A172 (cell line): ENCODE data around the gene COLEC12. TPM values are rescaled to one million over a fixed set of nuclear protein-coding genes. Genes with fewer than 3 reads are reported as not detected.

Source experiments
- DNase-seq: peaks from one replicate; pipeline ENCODE4 v3.0.0-alpha.2; 2015; ENCODE audit warnings: low spot score
- total RNA-seq: library from RNA; depleted of rRNA; stranded (reverse); fragments of >200 nt; shearing (Covaris generic); gene quantifications from 2 replicates; pipeline ENCODE4 v1.2.3, GENCODE V29; 2014

The COLEC12 gene
- total RNA-seq, 1 experiment from 2014 or later = not detected

DNA sequence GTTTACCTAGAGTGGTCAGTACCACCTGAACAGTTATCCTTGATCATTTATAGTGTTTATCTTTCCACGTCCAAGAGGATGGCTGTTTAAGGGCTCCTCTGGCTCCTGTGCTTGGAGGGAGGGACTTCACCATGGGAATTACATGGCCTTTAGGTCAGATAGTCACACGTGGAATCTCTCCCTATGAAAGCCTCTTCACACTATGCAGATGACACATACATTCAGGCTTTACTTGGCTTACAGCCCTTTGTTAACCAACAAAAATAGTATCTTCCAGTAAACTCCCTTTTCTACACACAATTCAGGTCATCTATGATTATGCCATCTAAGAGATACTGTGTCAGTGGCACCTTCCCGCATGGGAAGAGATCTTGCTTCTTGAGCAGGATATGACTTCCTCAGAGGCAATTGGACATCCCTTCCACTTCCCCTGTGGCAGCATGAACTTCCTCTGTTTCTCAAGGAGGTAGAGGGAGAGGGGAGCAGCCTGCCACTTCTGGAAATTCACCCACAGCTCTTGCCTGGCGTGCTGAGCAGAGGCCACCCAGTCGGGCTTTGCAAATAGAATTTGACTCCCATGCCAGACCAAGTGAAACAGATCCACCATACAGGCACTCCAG lies 53.5 kb downstream of the COLEC12 start:
- no peak for DNase-seq

DNA sequence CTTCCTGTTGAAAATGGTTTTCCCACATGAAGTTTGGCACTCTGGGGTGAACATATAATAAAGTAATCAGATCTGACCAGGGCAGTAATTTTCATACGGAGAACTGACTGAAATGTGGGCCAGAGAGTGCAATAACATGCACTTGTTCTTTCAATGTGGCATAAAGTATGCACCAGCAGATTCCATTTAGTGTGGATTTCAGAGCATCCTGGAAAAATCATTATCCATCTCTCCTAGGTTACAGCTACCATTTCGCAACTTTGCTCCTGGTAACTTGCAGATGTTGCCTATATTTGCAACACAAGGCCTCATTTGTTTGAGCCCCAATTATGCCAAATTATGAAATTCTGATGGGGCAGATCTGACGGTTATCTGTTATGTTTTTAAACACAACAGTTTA lies 55.4 kb downstream of the COLEC12 start:
- no peak for DNase-seq

DNA sequence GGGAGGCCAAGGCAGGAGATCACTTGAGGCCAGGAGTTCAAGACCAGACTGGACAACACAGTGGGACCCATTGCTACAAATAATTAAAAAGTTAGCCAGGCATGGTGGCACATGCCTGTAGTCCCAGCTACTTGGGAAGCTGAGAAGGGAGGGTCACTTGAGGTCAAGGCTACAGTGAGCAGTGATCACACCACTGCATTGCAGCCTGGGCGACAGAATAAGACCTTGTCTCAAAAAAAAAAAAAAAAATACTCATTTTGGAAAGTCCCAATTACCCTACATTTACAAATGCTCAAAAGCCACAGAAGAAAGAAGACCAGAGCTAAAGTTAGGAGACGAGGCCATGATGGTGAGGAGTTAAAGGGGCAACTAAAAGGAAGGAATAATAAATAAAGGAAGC lies 61.9 kb downstream of the COLEC12 start:
- DNase-seq = no peak

DNA sequence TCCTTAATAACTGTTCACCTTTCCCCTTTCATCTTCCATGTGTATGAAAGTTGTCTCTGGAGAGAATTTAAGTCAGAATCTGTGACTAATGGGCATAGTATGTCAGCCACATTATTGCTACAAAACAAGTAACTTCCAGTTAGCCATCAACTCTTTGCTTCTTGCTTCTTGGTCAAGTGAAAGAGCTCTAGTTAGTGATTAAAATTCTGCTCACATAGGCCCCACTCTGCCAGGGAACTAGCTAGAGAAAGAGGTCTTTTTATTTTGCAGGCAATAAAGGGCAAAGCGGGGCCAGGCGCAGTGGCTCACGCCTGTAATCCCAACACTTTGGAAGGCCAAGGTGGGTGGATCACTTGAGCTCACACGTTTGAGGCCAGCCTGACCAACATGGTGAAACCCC lies 64.6 kb downstream of the COLEC12 start:
- DNase-seq = no peak

DNA sequence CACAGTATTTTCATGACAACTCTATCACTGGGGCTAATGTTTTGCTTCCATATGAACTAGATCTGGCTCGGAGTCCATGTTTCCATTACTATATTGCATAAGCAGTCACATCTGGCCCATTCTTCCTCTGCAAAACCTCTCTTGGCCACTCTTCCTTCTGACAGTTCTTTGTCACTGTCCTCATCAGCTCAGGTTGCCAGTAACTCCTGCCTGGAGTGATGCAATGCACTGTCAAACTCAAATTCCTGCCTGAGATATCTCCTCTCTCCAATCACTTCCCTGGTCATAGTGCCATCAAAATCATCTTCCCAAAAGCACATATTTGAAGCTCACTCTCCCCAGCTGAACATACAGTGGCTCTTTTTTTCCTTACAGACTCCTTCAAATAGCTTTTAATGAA lies 66.1 kb downstream of the COLEC12 start:
- no peak for DNase-seq

DNA sequence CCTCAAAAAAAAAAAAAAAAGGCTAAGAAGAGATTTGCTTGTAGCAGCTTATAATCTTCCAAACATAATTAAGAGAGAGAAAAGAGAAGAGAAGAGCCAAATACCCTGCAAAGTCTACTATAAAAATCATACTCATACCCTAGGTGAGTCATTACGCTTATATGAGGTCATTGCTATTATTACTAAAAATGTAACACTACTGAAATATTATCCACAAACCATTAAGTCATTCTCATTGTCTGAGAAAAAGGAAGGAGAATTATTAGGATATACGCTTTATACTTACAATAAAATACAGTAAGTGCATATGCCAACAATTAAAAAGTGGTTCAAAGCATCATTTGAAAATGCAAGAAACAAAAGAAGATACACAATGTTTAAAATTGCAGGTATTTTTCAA lies 66.5 kb downstream of the COLEC12 start:
- no peak for DNase-seq

DNA sequence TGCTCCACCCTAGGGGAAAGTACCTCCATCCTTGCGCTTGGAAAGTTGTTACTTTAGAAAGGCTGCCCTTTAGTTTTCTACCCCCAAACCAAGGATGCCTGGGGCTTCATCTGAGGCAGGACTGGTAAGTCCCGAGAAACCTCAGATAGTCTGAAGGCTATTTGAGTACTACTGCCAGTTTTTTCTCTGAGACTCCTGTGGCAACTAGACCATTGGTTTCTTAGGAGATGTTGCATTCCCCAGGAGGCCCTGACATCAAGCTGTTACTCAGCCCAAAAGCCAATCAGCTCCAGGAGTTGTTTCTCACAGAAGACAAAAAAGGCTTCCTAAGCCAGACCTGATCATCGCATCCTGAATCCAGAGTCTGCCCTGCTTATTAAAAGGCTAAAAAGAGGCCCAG lies 67.2 kb downstream of the COLEC12 start:
- no peak for DNase-seq

DNA sequence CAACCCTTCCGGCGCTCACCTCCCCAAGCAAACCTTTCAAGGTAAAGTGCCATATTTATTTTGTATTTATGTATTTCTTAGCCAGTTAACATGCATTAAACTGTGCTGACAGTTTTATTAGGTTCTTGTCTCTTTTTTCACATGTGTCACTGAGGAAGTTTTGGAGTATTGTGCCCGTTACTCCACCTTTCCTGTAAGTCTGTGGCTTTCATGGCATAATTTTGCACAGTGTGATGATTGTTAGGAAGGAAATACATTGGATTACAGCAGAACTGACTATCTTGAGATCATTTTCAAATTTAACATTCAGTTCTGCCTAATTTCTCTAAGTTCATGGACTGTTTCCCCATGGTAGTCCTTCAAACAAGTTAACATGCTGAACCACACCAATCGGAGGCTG lies 67.7 kb downstream of the COLEC12 start:
- no peak for DNase-seq

DNA sequence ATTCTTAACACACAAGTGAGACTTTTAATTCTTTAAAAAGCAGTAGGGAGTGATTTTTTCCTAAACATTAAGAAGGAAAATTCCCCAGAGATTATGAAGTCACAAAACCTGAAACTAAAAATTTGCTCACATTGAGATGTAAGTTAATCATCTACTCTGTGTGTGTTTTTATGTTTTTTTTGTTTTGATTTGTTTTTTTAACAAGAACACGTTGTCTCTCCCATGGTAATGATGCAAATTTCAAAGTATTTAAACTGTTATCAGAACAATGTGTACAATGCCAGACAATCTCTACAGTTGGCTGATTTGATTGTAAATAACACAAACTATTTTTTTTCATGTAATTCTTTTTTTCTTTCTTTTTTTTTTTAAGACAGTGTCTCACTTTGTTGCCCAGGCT lies 71.5 kb downstream of the COLEC12 start:
- DNase-seq = no peak

DNA sequence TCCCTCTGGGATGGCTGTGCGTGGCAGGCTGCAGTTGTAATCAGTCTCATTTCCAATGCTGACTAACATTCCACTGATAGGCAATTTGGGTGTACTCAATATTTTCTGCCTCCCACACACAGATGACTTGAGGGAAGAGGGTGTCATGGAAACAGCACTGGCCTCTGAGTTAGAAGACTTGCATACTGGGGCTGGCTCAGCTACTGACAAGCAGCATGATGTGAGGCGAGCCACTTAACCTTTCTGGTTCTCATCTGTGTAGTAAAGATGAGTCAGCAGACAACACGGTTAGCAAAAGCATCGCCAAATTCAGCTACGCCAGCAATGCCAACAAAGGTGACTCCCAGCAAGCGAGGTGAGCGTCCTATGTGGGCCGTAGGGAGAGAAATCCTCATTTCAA lies 73.5 kb downstream of the COLEC12 start:
- peak; percentile 25 for DNase-seq

DNA sequence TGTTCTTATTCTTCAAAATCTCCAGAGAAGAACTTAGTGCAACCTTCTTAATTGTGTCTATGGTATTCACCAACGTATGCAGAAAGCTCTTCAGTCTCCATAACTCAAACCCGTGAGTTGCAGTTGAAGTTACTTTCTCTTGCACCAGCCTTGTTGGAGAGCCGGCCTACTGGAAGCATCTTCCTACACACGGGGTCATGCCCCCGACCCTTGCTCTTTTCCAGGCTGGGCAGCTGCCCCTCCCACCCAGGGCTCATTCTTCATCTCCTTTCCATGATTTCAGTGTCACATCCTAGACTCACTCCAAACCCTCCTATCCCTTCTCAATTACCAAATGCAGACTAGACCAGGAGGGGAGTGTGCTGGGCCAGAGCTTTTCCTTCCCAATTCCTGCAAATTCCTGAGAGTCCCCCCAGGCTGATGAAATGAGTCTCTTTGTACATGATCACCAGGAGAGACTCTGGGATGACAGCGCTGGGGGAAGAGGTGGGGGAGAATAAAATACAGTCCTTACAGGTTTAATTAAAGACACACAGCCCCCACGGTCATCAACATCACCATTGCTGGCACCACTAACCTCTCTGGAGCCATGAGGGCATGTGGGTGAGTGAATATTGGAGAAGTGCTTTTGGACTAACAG lies 75.3 kb downstream of the COLEC12 start:
- DNase-seq = no peak

DNA sequence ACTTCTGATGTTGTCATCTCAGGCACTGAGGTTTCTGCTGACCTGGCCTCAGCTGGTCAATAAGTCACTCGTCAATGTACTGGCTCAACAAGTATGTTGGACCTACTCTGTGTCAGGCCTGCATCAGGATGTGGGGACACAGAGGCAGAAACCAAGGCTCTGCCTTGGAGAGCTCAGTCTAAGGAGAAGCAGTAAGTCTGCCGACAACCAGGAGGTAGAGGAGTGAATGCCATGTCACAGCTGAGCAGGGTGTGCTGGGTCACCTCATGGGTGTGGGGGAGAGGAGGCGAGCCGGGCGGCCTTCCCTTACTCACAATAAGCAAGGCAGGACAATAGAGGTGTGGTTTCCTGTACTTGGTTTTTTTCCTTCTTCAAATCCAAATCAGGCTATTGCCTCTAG lies 75.8 kb downstream of the COLEC12 start:
- no peak for DNase-seq

DNA sequence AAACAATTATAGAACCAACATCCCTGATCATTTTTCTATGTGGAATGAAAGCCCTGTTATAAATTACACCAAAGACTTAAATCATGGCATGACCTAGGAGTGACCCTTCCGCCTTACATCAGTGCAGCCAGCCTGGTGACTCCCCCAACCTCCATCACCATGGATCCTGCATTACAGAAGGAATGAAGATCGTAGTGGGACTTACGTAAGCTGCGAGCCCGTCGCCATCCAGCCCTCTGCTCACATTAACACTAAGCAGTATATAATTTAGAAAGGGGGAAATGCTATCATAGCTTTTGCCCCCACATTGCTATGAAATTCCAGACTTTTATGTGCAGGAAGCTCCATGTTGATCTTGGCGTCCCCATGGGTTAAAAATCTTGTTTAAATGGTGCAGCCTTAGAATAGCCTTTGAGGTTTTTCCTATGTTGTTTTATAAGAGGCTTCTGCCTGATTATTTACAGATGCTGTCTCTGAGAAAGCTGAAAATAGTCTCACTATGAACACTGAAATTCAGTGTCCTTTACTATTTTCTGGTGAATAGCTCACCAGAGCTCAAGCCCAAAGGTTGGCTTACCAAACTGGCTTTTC lies 76.3 kb downstream of the COLEC12 start:
- no peak for DNase-seq

DNA sequence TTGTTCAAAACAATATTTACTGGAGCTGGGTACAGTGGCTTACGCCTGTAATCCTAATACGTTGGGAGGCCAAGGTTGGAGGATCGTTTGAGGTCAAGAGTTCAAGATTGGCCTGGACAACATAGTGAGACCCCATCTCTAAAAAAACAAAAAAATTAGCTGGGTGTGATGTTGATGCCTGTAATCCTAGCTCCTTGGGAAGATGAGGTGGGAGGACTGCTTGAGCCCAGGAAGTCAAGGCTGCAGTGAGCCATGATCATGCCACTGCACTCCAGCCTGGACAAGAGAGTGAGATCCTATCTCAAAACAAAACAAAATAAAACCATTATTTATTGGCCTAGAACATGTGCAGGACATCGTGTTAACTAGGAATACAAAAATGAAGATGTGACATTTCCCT lies 77.5 kb downstream of the COLEC12 start:
- DNase-seq = no peak

DNA sequence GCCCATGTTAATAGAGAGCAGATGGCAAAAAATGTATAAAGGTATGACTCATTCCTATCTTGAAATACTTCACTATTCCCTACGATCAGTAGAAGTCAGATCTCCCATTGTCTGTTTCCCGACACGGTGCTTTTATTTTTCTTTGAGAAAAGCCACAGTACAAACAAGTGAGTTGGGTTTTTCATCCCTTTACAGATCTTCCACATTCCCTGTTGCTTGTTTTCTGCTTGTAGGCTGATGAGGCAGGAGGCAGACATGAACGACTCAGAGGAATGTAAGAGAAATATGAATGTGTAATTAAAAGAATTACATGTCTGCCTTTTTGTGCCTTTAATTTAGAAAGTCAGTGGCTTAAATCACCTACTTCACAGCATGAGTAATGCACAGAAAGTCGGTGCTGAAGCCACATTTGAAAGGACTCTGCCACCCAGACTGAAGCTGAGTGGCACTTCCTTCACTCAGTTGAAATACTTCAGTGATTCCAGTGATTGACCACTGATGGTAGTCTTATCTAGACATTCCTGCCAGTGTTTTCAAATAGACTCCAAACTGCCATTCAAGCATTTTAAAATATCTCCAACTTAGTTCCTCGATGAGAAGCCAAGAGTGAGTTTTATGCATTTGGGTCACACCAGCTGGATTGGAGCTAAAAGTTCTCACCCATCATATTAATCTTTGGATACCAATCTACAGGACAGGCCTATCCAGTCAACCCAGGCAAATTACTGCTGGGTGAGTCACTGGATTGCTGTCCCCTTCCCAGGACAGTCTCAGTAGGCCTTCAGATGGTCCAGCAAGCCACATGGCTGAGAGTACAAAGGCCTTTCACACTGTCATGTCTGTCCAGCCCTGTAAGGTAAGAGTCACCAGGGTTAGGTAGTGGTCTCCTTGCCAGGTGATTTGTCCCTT lies 79.0 kb downstream of the COLEC12 start:
- peak; percentile 46 for DNase-seq

DNA sequence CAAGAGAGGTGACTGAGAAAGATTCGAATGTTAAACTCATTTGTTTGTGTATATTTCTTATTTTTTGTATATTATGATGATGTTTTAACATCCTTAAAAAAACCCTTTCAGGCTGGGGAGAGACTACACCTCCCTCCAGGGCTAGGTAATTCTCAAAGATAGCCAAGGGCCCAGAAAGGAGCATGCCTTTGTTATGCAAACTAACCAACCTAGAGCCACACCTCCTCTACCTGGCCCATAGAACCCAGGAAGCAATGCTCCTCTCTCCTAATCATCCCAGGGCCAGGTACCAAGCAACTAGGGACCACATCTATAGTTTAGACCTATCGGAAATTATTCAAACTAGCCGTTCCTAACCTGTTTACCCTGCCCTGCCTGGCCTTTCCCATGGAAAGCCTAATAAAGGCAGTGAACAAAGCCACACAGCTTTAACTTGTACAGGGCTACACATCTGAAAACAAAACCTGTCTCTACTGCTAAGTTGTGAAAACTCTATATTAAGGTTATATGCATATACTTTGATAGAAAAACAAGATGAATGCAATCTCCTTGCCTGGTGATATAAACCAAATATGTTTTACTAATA lies 79.7 kb downstream of the COLEC12 start:
- no peak for DNase-seq

DNA sequence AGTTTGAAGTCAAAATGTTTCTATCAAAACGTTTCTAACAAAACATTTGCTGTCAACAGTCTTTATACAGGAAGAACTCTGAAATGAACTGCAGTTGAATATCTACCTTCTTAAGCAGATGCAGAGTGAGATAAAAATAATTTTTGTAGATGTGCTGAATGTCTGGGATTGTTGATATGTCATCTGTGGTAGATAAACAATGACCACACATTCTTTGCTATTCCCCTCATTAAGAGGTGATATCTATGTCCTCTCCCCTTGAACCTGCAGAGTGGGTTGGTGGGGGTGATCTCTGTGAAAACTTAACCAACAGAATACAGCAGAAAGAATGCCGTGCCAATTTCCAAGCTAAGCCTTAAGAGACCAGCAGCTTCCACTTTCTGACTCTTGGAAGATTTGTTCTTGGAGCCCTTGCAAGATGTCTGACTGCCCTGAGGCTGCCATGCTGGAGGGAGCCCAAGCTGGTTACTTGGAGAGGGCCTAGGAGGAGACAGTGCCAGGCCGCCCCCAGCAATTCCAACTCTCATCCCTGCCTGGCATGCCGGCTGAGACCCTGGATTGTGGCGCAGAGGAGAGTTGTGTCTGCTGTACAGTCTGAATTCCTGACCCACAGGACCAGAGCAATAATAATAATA lies 80.8 kb downstream of the COLEC12 start:
- DNase-seq = no peak

DNA sequence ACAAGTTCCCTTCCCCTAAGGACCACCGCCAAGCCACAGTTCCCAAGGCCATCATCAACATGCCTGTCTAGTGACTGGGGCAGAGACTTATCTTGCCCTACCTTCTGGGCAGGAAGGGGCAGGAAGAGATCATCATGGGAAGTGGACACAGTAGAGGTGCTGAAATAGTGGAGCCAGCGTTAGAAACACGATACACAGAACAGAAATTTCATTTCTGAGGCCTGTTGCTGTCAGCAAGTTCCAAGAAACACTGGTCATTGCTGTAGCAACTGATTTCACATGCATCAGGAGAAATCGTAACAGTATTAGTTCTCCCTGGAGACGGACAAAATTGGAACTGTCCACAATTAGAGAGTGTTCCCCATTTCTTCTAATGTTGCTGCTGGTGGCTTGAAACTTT lies 83.0 kb downstream of the COLEC12 start:
- DNase-seq = no peak

DNA sequence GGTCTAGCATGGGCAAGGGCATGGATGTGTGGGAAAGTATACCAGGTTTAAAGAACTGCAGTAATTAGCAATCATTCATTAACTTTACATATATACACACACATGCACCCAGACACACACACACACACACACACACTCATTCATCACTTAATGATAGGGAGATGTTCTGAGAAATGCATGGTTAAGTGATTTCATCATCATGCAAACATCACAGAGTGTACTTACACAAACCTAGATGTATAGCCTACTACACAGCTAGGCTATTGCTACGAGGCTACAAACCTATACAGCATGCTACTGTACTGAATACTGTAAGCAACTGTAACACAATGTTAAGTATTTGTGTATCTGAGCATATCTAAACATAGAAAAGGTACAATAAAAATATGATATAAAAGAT lies 83.6 kb downstream of the COLEC12 start:
- no peak for DNase-seq

DNA sequence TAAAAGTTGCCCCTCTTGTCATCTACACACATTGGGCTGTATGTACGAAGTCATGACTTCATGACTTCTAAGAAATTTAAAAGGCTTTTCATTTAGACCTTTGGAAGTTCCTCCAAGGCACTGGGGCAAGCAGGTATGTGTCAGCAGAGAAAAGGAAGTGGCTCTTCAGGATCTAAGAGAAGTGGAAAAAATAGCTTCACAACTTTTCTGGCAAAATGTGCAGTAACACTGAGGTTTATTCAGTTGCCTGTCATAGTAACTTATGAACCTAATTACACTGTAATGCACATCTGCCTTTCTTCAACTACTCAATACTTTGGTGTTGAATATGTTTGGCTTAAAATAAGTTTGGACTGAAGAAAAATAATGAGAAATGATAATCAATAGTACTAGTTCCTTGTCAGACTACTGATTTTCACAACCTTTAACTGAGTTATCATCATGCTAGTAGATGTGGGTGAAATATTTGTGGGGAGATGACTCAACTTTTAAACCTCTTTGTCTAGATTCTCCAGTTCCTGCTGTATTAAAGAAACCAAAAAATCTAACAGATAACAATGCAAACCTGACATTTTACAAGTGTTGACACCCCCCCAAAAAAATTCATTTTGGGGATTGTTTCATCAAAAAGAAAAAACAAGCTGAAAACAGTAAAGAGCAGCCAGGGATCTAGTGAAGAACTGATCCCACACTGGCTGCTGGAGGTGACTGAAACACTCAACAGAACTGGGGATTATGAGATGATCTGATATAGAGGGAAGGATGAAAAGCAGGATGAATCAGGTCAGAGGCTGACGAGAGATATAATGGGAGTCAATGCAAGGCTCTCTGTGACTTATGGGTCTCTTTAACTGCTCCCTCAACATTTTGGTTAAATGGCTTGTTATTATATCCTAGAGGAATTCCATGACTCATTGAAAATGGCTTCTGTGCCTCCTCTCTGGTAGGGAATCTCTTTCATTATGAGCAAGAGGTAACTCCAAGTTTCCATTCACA lies 84.6 kb downstream of the COLEC12 start:
- peak; percentile 94 for DNase-seq
